Measurements from ENCODE around the gene PLSCR1.

DNA sequence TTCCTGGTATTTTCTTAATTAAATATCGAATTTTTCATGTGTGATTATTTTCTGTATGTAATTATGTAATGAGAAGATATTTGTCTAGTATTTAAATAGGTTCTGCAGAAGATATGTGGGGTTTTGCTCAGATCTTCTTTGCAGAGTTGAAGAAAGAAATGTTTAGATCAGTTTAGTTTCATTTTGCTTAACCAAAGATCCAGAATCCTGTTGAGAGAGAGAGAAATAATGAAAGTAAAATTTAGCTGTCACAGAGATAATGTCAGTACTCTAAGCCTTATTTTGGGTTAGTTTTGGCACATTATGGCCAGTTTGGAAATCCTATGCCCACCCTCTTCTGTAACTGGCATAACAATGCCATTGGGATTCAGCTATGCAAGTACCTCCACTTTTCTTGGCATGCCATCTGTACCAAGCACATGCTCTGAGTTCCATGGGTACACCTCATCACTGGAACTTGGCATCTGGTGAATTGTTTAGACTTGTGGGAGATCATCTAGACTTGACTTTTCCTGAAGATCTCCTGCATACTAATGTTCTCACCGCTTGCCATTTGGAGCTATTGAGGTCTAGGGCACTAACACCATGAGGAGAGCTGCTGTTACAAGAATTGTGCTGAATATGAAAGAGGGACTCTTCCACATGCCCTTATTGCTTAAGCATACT lies 30.9 kb downstream of the PLSCR1 start:
- TF ChIP-seq, protein P1, sequence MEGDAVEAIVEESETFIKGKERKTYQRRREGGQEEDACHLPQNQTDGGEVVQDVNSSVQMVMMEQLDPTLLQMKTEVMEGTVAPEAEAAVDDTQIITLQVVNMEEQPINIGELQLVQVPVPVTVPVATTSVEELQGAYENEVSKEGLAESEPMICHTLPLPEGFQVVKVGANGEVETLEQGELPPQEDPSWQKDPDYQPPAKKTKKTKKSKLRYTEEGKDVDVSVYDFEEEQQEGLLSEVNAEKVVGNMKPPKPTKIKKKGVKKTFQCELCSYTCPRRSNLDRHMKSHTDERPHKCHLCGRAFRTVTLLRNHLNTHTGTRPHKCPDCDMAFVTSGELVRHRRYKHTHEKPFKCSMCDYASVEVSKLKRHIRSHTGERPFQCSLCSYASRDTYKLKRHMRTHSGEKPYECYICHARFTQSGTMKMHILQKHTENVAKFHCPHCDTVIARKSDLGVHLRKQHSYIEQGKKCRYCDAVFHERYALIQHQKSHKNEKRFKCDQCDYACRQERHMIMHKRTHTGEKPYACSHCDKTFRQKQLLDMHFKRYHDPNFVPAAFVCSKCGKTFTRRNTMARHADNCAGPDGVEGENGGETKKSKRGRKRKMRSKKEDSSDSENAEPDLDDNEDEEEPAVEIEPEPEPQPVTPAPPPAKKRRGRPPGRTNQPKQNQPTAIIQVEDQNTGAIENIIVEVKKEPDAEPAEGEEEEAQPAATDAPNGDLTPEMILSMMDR (IDR thresholded peaks at IDR 0.05) = no peak
- TF ChIP-seq POLR2A (IDR thresholded peaks at IDR 0.05) = no peak
